Stimulated activated CD8-positive, alpha-beta memory T cell treated with anti-CD3 and anti-CD28 coated beads, Interleukin-4, amount 100 ng/mL, for 48 hours (primary cell): ENCODE measurements around the gene PRAMEF12.
"Not testable (repeated sequence)": the region's sequence is repeated elsewhere in the genome, so short reads cannot be mapped to it uniquely, and the experiment has no call there.

Experiments
- DNase-seq: peaks from one replicate; pipeline ENCODE4 v3.0.0-alpha.2; 2020

The PRAMEF12 gene

GRCh38 chr1:12773438-12773837 lies at the start of gene PRAMEF12:
PRAMEF12 (plus strand) TSS chr1:12773738; CDS start chr1:12774868, 1,130 bp downstream.
- no peak for DNase-seq

- DNase-seq, result no peak
Observed at GRCh38 chr1:12728391-12728790, 45.1 kb upstream of the PRAMEF12 start.

DNA sequence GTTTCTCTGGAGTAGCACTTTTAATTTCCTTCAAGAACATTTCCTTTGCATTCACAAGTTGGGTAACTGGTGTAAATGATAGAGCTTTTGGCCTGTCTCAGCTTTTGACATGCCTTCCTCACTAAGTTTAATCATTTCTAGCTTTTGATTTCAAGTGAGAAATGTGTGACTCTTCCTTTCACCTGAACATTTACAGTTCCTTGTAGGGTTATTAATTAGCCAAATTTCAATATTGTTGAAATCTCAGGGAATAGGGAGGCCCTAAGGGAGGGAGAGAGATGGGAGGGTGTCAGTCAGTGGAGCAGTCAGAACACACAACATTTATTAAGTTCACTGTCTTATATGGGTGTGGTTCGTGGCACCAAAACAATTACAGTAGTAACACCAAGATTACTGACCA lies 43.4 kb upstream of the PRAMEF12 start:
- DNase-seq, result no peak

- not testable (repeated sequence) for DNase-seq
Observed at GRCh38 chr1:12731084-12731483, 42.5 kb upstream of the PRAMEF12 start.

GRCh38 chr1:12734651-12735050 lies 38.9 kb upstream of the PRAMEF12 start:
- DNase-seq, result no peak

- DNase-seq, result no peak
Observed at GRCh38 chr1:12738934-12739333, 34.6 kb upstream of the PRAMEF12 start.

- no peak for DNase-seq
Observed at GRCh38 chr1:12739613-12740012, 33.9 kb upstream of the PRAMEF12 start.

DNA sequence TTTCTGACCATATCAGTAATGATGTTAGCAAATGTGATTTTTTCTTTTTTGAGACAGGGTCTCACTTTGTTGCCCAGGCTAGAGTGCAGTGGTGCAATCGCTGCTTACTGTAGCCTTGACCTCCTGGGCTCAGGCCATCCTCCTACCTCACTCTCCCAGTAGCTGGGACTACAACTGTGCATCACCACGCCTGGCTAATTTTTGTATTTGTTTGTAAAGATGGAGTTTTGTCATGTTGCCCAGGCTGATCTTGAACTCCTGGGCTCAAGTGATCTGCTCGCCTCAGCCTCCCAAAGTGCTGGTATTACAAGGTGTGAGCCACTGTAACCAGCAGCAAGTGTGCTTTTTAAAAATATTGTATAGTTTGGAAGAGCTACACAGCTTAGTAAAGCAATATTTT lies 31.6 kb upstream of the PRAMEF12 start:
- DNase-seq, result no peak

DNA sequence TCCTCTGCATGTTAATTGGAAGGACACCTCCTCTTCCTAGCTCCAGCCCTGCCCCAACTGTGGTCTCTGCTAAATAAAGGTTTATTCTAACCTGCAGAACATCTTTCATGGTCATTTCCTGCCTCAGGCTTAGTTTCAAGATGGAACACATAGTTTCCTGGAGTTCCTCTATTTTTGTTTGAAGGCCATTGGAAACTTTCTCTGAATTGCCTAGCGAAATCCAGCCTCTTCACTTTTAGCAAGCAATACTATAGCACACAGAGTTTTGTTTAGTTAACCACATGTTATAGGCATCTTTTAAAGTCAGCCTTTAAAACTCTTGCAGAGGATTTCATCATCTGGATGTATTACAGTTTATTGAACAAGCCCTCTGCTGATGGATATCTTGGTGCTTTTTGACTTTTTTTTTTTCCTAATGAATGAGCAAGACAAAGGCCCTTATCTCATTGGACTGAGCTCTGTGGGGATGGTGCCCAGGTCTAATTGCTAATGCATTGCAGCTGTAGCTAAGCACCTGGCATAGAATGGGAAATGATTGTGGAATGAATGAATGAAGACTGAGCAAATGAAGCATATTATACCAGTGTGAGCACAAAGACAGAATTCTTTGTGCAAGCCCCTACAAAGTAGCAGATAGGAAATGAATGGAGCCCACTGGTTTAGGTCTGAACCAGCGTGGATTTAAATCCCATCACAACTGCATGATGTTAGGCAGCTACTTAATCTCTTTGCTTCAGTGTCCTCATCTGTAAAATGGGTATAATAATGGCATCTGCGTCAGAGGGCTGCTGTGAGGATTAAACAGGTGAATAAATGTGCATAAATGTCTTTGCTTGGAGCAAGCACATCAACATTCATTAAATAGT lies 28.2 kb upstream of the PRAMEF12 start:
- no peak for DNase-seq

DNA sequence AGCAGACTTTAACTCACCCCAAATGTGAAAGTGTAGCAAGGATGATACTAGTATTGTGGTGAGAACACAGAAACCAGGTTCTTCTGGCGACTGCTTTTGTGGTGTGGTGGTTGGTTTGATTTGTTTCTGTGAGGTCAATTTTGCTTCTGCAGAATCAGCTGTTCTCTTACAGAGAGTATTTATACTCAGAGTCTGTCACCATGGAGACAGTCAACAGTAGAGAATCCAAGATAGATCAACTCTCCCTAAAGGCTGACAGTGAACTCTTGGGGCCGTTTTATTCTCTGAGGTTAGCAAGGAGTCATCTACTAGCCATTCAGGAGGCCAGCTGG lies 27.6 kb upstream of the PRAMEF12 start, which contains the start of gene CFAP107:
Gene CFAP107, plus strand, starts transcription at position 209 of the 332 bp plus-strand sequence. CDS start 231 bp downstream, outside the sequence.
- DNase-seq, result no peak

GRCh38 chr1:12748778-12749355 lies 24.7 kb upstream of the PRAMEF12 start:
- no peak for DNase-seq

- DNase-seq, result no peak
Observed at GRCh38 chr1:12754738-12755137, 18.8 kb upstream of the PRAMEF12 start.

GRCh38 chr1:12756273-12756672 lies 17.3 kb upstream of the PRAMEF12 start:
- no peak for DNase-seq

DNA sequence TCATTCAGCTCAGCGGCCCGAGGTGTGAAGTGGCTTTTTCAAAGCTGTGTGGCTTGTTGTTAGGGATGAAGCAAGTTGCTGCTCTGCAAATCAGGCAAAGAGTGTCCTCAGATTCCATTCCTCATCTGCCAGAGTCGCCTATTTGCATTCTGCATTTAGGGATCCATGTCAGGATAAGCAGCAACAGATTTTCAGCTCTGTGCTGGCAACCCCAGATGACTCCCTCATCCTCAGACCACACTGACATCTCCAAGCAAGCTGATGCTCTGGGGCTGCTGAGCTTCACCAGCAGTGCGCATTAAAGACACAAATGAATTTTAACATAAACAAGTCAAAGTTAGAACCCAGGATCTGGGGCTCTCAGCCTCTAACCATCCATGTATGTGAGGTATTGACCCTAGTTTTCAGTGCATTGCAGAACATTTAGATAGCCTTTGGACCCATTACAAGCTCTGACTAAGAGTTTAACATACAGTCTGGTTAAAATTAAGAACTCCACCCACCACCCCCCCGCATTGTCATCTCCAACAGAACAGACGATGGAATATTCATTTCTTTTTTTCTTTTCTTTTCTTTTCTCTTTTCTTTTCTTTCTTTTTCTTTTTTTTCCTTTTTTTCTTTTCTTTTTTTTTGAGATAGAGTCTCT lies 16.6 kb upstream of the PRAMEF12 start:
- no peak for DNase-seq

- no peak for DNase-seq
Observed at GRCh38 chr1:12757836-12758235, 15.7 kb upstream of the PRAMEF12 start.

GRCh38 chr1:12760256-12760795 lies 13.2 kb upstream of the PRAMEF12 start:
- no peak for DNase-seq

- DNase-seq, result no peak
Observed at GRCh38 chr1:12761781-12762180, 11.8 kb upstream of the PRAMEF12 start.

GRCh38 chr1:12762766-12763165 lies 10.8 kb upstream of the PRAMEF12 start:
- DNase-seq, result no peak

- no peak for DNase-seq
Observed at GRCh38 chr1:12763479-12763878, 10.1 kb upstream of the PRAMEF12 start.

- no peak for DNase-seq
Observed at GRCh38 chr1:12764016-12764415, 9.5 kb upstream of the PRAMEF12 start.

- no peak for DNase-seq
Observed at GRCh38 chr1:12769031-12769430, 4.5 kb upstream of the PRAMEF12 start.

DNA sequence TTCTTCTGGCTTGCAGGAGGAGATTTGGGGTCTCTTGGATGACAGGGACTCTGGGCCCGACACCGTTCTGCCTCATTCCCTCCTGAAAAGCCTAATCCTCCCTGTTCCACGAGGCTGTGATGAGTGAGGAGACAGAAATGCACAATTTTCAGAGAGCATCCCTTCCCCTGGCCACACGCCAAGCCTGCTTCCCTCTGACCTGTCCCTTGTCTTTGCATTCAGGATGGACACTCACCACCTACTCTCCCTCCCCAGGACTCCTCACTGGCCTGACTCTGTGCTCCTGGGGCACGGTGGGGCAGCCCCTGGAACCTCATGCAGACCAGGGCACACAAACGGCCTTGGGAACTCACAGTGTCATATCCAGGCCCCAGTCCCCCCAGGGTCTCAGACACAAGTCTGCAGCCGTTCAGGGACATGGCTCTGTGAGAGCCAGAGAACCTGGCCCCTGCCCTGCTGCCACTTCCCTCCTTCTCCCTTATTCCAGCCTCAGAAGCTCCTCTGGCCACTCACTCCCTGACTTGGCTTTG lies 3.5 kb upstream of the PRAMEF12 start:
- no peak for DNase-seq

DNA sequence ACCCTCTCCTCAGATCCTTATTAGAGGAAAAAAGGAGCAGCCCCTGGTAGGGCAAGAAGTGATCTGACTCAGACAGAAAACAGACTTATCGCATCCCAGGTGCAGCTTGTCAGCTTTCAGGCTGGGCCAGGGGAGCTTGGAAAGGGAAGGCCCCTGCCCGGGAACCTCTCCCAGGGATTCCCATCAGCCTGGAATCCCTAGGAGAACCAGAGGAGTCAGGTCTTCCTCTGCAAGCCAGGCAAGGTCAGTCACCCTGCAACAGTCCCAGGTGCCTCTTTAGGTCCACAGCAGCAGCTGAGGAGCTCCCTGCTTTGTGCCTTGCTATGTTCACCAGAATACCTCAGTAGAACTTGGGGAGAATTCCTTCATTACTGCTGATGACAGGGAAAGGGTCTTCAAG lies 2.9 kb upstream of the PRAMEF12 start:
- no peak for DNase-seq
